ENCODE data around the gene CHFR. TPM values are rescaled to one million over a fixed set of nuclear protein-coding genes. Genes with fewer than 3 reads are reported as not detected.

CHFR gene
- total RNA-seq, 4 donors from 2014 or later = 36.1 to 58.6 (median 39.8) TPM

DNA sequence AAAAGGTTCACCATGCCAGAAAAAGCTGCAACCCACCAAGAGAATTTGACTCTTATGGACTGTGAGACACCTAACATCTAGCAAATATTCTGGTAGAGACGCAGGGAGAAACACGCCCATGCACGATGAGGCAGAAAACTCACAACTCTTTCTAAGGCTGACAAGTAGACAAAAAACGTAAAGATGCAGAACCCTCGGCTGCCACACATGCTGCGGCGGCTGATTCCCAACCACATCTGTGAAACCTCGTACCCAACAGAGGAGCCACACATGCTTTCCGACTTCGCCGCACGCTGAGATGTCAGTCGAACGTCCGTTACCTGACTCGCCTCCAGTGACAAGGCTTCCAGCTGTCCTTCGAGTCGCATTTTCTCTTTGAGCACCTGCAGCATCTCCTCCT, 80.5 kb downstream of the CHFR start:
- peaks cover 0 to 4% (median 0%) of the 10 kb centered on the region in 4 donors for H3K4me1 ChIP-seq
- no peak for TF ChIP-seq POLR2A (IDR thresholded peaks at IDR 0.05)
- no peak for TF ChIP-seq EP300 (IDR thresholded peaks at IDR 0.05)
- TF ChIP-seq, protein P1, sequence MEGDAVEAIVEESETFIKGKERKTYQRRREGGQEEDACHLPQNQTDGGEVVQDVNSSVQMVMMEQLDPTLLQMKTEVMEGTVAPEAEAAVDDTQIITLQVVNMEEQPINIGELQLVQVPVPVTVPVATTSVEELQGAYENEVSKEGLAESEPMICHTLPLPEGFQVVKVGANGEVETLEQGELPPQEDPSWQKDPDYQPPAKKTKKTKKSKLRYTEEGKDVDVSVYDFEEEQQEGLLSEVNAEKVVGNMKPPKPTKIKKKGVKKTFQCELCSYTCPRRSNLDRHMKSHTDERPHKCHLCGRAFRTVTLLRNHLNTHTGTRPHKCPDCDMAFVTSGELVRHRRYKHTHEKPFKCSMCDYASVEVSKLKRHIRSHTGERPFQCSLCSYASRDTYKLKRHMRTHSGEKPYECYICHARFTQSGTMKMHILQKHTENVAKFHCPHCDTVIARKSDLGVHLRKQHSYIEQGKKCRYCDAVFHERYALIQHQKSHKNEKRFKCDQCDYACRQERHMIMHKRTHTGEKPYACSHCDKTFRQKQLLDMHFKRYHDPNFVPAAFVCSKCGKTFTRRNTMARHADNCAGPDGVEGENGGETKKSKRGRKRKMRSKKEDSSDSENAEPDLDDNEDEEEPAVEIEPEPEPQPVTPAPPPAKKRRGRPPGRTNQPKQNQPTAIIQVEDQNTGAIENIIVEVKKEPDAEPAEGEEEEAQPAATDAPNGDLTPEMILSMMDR (IDR thresholded peaks at IDR 0.05) = no peak
- DNase-seq (ENCODE audit: low spot score in 2 of 2) = no peak
- no peak overlapping the region for H3K27ac ChIP-seq
- no peaks in the 10 kb centered on the region for H3K27me3 ChIP-seq
- H3K4me3 ChIP-seq = no peak overlapping the region
- 87 to 90% methylated on average over 18 of the region's 18 CpGs for WGBS, 2 donors
- H3K36me3 ChIP-seq = peaks cover 0 to 97% (median 15%) of the 10 kb centered on the region in 3 donors
- H3K9me3 ChIP-seq = no peaks in the 10 kb centered on the region

DNA sequence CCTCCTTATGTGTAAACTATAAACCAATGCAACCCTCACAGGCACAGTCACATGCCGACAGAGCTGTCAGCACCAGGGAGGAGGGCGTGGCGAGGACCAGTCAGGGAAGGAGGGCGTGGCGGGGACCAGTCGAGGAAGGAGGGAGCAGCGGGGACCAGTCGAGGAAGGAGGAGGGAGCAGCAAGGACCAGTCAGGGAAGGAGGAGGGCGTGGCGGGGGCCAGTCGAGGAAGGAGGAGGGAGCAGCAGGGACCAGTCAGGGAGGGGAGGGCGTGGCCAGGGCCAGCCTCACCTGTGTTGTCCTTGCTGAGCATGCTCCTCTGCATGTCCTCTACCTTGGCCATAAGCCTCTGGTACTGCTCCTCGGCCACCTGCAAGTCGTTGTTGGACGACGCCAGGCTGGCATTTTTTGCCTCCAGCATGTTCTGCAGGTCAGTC, 83.0 kb downstream of the CHFR start:
- peaks cover 0 to 97% (median 15%) of the 10 kb centered on the region in 3 donors for H3K36me3 ChIP-seq
- TF ChIP-seq, protein P1 (IDR thresholded peaks at IDR 0.05) = no peak
- TF ChIP-seq POLR2A (IDR thresholded peaks at IDR 0.05) = no peak
- no peak for TF ChIP-seq EP300 (IDR thresholded peaks at IDR 0.05)
- 78 to 81% methylated on average over 16 of the region's 16 CpGs for WGBS, 2 donors

DNA sequence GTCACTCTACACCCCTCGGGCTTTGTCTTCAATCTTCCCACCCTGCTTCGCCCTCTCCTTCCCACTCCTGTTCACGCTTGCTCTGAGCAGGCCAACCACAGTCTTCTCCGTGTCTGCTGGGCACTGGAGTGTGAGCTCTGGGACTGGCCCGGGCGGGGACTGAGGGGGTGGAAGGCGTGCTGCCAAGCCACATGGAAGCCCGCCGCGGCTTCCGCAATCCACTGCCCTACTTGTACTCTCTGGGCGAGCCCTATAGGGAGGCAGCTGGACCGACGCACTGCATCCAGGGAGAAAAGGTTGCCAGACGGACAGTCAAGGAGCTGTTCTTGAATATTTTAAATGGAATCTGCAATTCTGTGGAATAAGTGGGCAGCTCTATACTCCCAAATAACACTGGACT, 83.5 kb downstream of the CHFR start:
- TF ChIP-seq, protein P1 (IDR thresholded peaks at IDR 0.05) = no peak
- TF ChIP-seq POLR2A (IDR thresholded peaks at IDR 0.05) = no peak
- TF ChIP-seq EP300 (IDR thresholded peaks at IDR 0.05) = no peak
- H3K36me3 ChIP-seq = peaks cover 0 to 97% (median 17%) of the 10 kb centered on the region in 3 donors

More for the DNA sequence above, 83.0 kb downstream of the CHFR start:
- H3K4me1 ChIP-seq = peaks cover 0 to 4% (median 0%) of the 10 kb centered on the region in 4 donors
- no peak overlapping the region for H3K27ac ChIP-seq
- H3K4me3 ChIP-seq = no peak overlapping the region
- no peaks in the 10 kb centered on the region for H3K27me3 ChIP-seq
- no peaks in the 10 kb centered on the region for H3K9me3 ChIP-seq
- DNase-seq (ENCODE audit: low spot score in 2 of 2) = no peak

DNA sequence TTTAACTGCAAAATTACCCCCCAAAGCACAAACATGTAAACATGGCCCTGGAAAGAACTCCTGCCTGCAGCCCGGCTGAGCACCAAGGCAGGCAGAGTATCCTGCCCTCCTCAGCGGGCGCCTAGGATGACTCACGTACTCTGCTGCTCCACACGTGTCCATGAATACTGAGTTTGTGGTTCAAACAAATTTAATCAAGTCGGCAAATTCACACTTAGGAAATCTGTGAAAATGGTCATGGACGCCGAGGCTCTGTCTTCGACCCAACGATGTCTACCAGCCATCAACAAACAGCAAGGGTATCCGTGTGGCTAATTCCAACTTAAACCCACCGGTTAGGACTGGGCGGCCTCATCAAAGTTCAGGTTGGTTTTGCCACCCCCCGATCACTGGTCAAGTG, 84.3 kb downstream of the CHFR start:
- Histone ChIP-seq H3K4me1 (peaks cover 0 to 4% (median 0%) of the 10 kb centered on the region in 4 donors), H3K27ac (no peak overlapping the region), H3K36me3 (peaks cover 2 to 97% (median 19%) of the 10 kb centered on the region in 3 donors), H3K27me3 (no peaks in the 10 kb centered on the region), H3K9me3 (no peaks in the 10 kb centered on the region), H3K4me3 (no peak overlapping the region)
- WGBS, 2 donors = 93 to 96% methylated on average over 14 of the region's 14 CpGs
- DNase-seq (ENCODE audit: low spot score in 2 of 2) = no peak
- TF ChIP-seq EP300 (IDR thresholded peaks at IDR 0.05) = no peak
- no peak for TF ChIP-seq POLR2A (IDR thresholded peaks at IDR 0.05)
- TF ChIP-seq, protein P1 (IDR thresholded peaks at IDR 0.05) = no peak

More for the DNA sequence above, 83.5 kb downstream of the CHFR start:
- Histone ChIP-seq H3K27me3 (no peaks in the 10 kb centered on the region), H3K27ac (no peak overlapping the region), H3K4me1 (peaks cover 0 to 4% (median 0%) of the 10 kb centered on the region in 4 donors), H3K4me3 (no peak overlapping the region), H3K9me3 (no peaks in the 10 kb centered on the region)
- no peak for DNase-seq (ENCODE audit: low spot score in 2 of 2)
- 78 to 89% methylated on average over 15 of the region's 15 CpGs for WGBS, 2 donors

DNA sequence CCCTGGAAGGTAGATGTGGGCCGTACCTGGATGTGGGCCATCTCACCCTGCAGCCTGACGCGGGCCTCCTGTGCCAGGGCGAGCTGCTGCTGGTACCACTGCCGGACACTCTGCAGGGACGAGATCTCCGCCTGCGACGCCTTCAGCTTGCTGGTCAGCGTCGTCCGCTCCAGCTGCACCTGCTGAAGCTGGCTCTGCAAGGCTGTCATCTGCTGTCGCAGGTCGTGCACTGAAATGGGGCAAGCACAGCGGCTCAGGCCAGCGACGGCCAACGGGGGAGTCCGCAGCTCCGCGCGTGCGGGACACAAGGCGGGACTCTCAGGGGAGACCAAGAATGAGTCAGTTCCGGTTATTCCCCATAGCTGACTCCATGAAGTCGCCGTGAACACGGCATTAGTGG, 85.7 kb downstream of the CHFR start:
- H3K36me3 ChIP-seq = peaks cover 7 to 97% (median 20%) of the 10 kb centered on the region in 3 donors
- no peaks in the 10 kb centered on the region for H3K9me3 ChIP-seq
- no peak overlapping the region for H3K4me3 ChIP-seq
- peaks cover 0 to 4% (median 0%) of the 10 kb centered on the region in 4 donors for H3K4me1 ChIP-seq
- WGBS, 2 donors = 94 to 95% methylated on average over 22 to 28 of the region's 28 CpGs
- no peak overlapping the region for H3K27ac ChIP-seq
- no peak for TF ChIP-seq POLR2A (IDR thresholded peaks at IDR 0.05)
- TF ChIP-seq, protein P1 (IDR thresholded peaks at IDR 0.05) = no peak
- no peak for TF ChIP-seq EP300 (IDR thresholded peaks at IDR 0.05)
- no peaks in the 10 kb centered on the region for H3K27me3 ChIP-seq
- DNase-seq (ENCODE audit: low spot score in 2 of 2) = no peak

All from tibial nerve (tissue), 4 donors.